ENCODE results near the gene HHEX. TPM values are rescaled to one million over a fixed set of nuclear protein-coding genes. Genes with fewer than 3 reads are reported as not detected.

Gene HHEX
- total and polyA plus RNA-seq, 2 of the 8 experiments (the other 6 are each of a cell fraction or from before 2014, with no cell fraction given), result 0.56 to 1.5 TPM

GRCh38 chr10:92690915-92691590 is 1.3 kb downstream of the HHEX start:
- Histone ChIP-seq H3K4me3 (ENCODE audit: extremely low read depth in 1 of 4, insufficient read depth in 2 of 4, low read depth in 3 of 4, low read length in 4 of 4) (peak overlapping the region; percentile 34 to 68 (median 57)), H3K4me2 (ENCODE audit: insufficient read depth in 1 of 2, low read depth in 2 of 2, low read length in 2 of 2) (peak overlapping the region; percentile 79 to 96), H3K14ac (ENCODE audit: insufficient read length) (no peak overlapping the region), H3K27me3 (replicated peaks in 1 of 4; ENCODE audit: control insufficient read depth in 3 of 4, extremely low read depth in 1 of 4, insufficient read depth in 3 of 4, low read length in 3 of 4) (peaks cover 33 to 90% (median 68%) of the 10 kb centered on the region in 4 experiments), H3K23ac (ENCODE audit: insufficient read length) (no peak overlapping the region), H3K27ac (ENCODE audit: low read depth, low read length) (no peak overlapping the region), H3K4me1 (replicated peaks in 1 of 4; ENCODE audit: control insufficient read depth in 3 of 4, insufficient read depth in 4 of 4, low read length in 3 of 4) (peaks cover 0 to 9% (median 9%) of the 10 kb centered on the region in 4 experiments; a peak in 6 of 7 replicates), H2BK15ac (ENCODE audit: low read length) (no peak overlapping the region), H2AK5ac (ENCODE audit: low read depth, low read length) (no peak overlapping the region), H4K91ac (replicated peaks; ENCODE audit: insufficient read length, low read length) (no peak overlapping the region), H2AFZ (ENCODE audit: low read length) (no peak overlapping the region), H4K5ac (ENCODE audit: insufficient read length, low read depth, low read length) (no peak overlapping the region), H3K9me3 (ENCODE audit: insufficient read depth in 2 of 2, low read depth in 1 of 2, low read length in 1 of 2) (no peaks in the 10 kb centered on the region), H3K36me3 (ENCODE audit: control insufficient read depth in 2 of 4, insufficient read depth in 4 of 4, low read length in 3 of 4) (peaks cover 0 to 9% (median 0%) of the 10 kb centered on the region in 4 experiments; a peak in 1 of 8 replicates), H2BK5ac (ENCODE audit: low read depth, low read length) (no peak overlapping the region), H3K79me2 (ENCODE audit: control insufficient read depth in 1 of 2, insufficient read depth in 2 of 2, low read length in 2 of 2) (no peaks in the 10 kb centered on the region), H3K18ac (ENCODE audit: extremely low read depth, low read length) (0 out of 2 replicates have a peak overlapping the region, but pooled peaks have one; percentile 24), H2BK120ac (replicated peaks; ENCODE audit: low read depth, low read length) (no peak overlapping the region), H3K79me1 (ENCODE audit: low read depth, low read length) (no peaks in the 10 kb centered on the region), H2BK20ac (ENCODE audit: low read length) (no peak overlapping the region), H3K4ac (replicated peaks; ENCODE audit: insufficient read length, low read depth, low read length) (no peak overlapping the region), H2BK12ac (ENCODE audit: low read depth, low read length) (no peak overlapping the region), H4K8ac (ENCODE audit: extremely low read depth, insufficient read depth, low read length) (peak overlapping the region; percentile 80; the same call in 1 of the 2 replicates), H3K9ac (replicated peaks in 1 of 4; ENCODE audit: extremely low read depth in 1 of 4, low read depth in 3 of 4, low read length in 3 of 4) (no peak overlapping the region), H3K23me2 (ENCODE audit: low read depth, low read length) (peaks cover 18% of the 10 kb centered on the region), H3K56ac (replicated peaks; ENCODE audit: insufficient read length, low read depth, low read length) (no peak overlapping the region), H4K20me1 (replicated peaks in 1 of 2; ENCODE audit: control insufficient read depth in 1 of 2, insufficient read depth in 2 of 2, low read length in 2 of 2) (peaks cover 0 to 4% of the 10 kb centered on the region in 2 experiments)
- peak in 1 of 2 experiments; percentile 60 for DNase-seq (ENCODE audit: low read depth in 1 of 2, low spot score in 2 of 2)
- WGBS, 2 experiments (ENCODE audit: extremely low coverage in 1 of 2, insufficient coverage in 1 of 2, insufficient read length in 1 of 2, insufficient replicate concordance in 2 of 2, low coverage in 1 of 2, low lambda C conversion rate in 2 of 2, missing lambda C conversion rate in 1 of 2), result 2% methylated on average over 30 of the region's 30 CpGs; no CpG with 5 or more reads in 1 of the 2 experiments
- no peak for FAIRE-seq
- ChIA-PET POLR2A (ENCODE audit: partially characterized antibody) (interaction anchor here (0.9 to 1.2 kb wide), 2 partner anchors 8 to 51 kb away, joined by 3 read pairs; no protein-coding TSS in a partner anchor), CTCF (ENCODE audit: partially characterized antibody) (interaction anchor here (1.0 to 1.3 kb wide), 3 partner anchors 9 to 189 kb away, joined by 3 to 5 read pairs (median 3); no protein-coding TSS in a partner anchor)
- TF ChIP-seq CTBP2 (IDR thresholded peaks at IDR 0.05; ENCODE audit: borderline replicate concordance, insufficient read depth, insufficient read length, low read length) (peak; percentile 84), SIN3A (conservative IDR thresholded peaks at IDR 0.05 in 1 of 2, IDR thresholded peaks at IDR 0.05 in 1 of 2; ENCODE audit: low read depth in 1 of 2, low read length in 2 of 2) (no peak), JUND (IDR thresholded peaks at IDR 0.05; ENCODE audit: low read length) (no peak), USF2 (IDR thresholded peaks at IDR 0.05; ENCODE audit: low read length) (no peak), CEBPB (IDR thresholded peaks at IDR 0.05; ENCODE audit: low read depth, low read length) (no peak), KDM4A (IDR thresholded peaks at IDR 0.05; ENCODE audit: low read depth, low read length, severe bottlenecking) (peak; percentile 27), ZNF274 (IDR thresholded peaks at IDR 0.05; ENCODE audit: borderline replicate concordance, extremely low read depth, low read length) (no peak), CBX8 (IDR thresholded peaks at IDR 0.05; ENCODE audit: borderline replicate concordance, low read depth, low read length) (no peak), YY1 (IDR thresholded peaks at IDR 0.05; ENCODE audit: low read depth, low read length) (no peak), CREB1 (IDR thresholded peaks at IDR 0.05) (no peak), POU5F1 (IDR thresholded peaks at IDR 0.05; ENCODE audit: low read depth, low read length) (no peak)

Data from H1 (cell line).